HL-60 (cell line): ENCODE results near the gene SLC6A20.

Source experiments
- DNase-seq, 2 experiments: peaks; one replicate each; pipeline ENCODE4 v3.0.0-alpha.2; 2010 to 2020; ENCODE audit warnings: low read depth in 1 of 2, low spot score in 1 of 2
- H3K27ac ChIP-seq: fragments of 250-450 bp; sonication (Bioruptor Pico); replicated peaks from 2 replicates; pipeline ENCODE4 v1.5.1; 2020; ENCODE audit warnings: mild to moderate bottlenecking, moderate library complexity
- H3K27me3 ChIP-seq: fragments of 250-450 bp; sonication (Bioruptor Pico); 2 replicates; pipeline ENCODE4 v1.5.1; 2021; ENCODE audit warnings: mild to moderate bottlenecking, moderate library complexity; ENCODE audit not compliant: insufficient read depth, poor library complexity, severe bottlenecking
- H3K4me3 ChIP-seq: replicated peaks from 2 replicates; pipeline ENCODE4 v1.5.1; 2011; ENCODE audit warnings: mild to moderate bottlenecking, control low read depth, low read length; ENCODE audit not compliant: insufficient read depth
- GABPA ChIP-seq: IDR thresholded peaks from 2 replicates; pipeline ENCODE4 v1.6.1; 2012; ENCODE audit warnings: low read depth
- POLR2AphosphoS5 ChIP-seq: IDR thresholded peaks from 2 replicates; pipeline ENCODE4 v1.6.1; 2012; ENCODE audit warnings: low read depth
- SPI1 ChIP-seq: IDR thresholded peaks from 2 replicates; pipeline ENCODE4 v1.6.1; 2012; ENCODE audit warnings: low read depth, mild to moderate bottlenecking, borderline replicate concordance
- TF ChIP-seq, protein P1 (sequence below): IDR thresholded peaks from 2 replicates; pipeline ENCODE4 v1.6.1; 2012; ENCODE audit warnings: low read depth; ENCODE audit not compliant: insufficient replicate concordance
- TF ChIP-seq, protein P2 (sequence below): IDR thresholded peaks from one replicate; pipeline ENCODE4 v1.5.1; 2011; ENCODE audit warnings: low read length, control low read depth, inconsistent platforms; ENCODE audit not compliant: insufficient read depth

Gene SLC6A20

DNA sequence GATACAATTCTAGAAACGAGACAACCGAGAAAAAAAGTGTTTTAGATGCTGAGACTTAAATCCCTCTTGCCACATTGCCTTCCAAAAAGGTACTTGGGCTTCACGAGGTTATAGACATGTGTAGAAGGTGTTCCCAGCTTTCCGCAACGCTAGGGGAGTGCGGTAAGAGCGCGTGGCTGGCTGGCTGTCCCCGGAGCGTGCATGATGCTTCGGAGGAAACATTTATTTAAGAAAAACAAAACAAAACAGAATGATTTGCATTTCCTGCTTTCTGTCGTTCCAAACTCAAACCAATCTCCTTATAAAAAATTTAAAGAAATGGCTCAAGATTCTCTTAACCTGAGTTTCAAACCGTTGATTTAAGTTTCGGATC lies 841 bp downstream of the SLC6A20 start:
- Histone ChIP-seq H3K27ac (no peak overlapping the region), H3K4me3 (no peak overlapping the region), H3K27me3 (peaks cover 32% of the 10 kb centered on the region)
- DNase-seq, result no peak
- TF ChIP-seq, protein P1, sequence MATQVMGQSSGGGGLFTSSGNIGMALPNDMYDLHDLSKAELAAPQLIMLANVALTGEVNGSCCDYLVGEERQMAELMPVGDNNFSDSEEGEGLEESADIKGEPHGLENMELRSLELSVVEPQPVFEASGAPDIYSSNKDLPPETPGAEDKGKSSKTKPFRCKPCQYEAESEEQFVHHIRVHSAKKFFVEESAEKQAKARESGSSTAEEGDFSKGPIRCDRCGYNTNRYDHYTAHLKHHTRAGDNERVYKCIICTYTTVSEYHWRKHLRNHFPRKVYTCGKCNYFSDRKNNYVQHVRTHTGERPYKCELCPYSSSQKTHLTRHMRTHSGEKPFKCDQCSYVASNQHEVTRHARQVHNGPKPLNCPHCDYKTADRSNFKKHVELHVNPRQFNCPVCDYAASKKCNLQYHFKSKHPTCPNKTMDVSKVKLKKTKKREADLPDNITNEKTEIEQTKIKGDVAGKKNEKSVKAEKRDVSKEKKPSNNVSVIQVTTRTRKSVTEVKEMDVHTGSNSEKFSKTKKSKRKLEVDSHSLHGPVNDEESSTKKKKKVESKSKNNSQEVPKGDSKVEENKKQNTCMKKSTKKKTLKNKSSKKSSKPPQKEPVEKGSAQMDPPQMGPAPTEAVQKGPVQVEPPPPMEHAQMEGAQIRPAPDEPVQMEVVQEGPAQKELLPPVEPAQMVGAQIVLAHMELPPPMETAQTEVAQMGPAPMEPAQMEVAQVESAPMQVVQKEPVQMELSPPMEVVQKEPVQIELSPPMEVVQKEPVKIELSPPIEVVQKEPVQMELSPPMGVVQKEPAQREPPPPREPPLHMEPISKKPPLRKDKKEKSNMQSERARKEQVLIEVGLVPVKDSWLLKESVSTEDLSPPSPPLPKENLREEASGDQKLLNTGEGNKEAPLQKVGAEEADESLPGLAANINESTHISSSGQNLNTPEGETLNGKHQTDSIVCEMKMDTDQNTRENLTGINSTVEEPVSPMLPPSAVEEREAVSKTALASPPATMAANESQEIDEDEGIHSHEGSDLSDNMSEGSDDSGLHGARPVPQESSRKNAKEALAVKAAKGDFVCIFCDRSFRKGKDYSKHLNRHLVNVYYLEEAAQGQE, result no peak
- no peak for TF ChIP-seq GABPA
- TF ChIP-seq SPI1, result no peak
- no peak for TF ChIP-seq POLR2AphosphoS5
- TF ChIP-seq, protein P2, sequence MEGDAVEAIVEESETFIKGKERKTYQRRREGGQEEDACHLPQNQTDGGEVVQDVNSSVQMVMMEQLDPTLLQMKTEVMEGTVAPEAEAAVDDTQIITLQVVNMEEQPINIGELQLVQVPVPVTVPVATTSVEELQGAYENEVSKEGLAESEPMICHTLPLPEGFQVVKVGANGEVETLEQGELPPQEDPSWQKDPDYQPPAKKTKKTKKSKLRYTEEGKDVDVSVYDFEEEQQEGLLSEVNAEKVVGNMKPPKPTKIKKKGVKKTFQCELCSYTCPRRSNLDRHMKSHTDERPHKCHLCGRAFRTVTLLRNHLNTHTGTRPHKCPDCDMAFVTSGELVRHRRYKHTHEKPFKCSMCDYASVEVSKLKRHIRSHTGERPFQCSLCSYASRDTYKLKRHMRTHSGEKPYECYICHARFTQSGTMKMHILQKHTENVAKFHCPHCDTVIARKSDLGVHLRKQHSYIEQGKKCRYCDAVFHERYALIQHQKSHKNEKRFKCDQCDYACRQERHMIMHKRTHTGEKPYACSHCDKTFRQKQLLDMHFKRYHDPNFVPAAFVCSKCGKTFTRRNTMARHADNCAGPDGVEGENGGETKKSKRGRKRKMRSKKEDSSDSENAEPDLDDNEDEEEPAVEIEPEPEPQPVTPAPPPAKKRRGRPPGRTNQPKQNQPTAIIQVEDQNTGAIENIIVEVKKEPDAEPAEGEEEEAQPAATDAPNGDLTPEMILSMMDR, result no peak

DNA sequence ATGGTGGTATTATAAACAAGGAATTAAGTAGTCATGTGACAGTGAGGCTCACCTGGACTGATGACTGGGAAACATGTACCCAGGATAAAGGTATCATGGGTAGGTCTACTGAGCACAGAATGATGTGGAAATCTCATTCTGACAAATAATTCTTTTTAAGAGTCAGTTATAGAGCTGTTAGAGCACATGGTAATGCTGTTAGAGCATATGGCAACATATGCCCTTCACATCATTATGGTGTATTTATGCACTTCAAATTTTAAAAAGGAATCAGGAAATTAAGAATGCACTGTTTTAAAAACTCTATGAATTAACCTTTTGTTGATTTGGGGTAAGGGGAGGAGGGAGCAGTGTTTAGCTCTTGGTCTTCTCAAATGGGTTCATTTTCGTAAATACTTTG lies 1.7 kb downstream of the SLC6A20 start:
- H3K4me3 ChIP-seq, result no peak overlapping the region
- TF ChIP-seq, protein P2, result no peak
- TF ChIP-seq GABPA (no peak), POLR2AphosphoS5 (no peak), SPI1 (no peak)
- TF ChIP-seq, protein P1, result no peak
- DNase-seq, result no peak
- peaks cover 32% of the 10 kb centered on the region for H3K27me3 ChIP-seq
- H3K27ac ChIP-seq, result no peak overlapping the region

DNA sequence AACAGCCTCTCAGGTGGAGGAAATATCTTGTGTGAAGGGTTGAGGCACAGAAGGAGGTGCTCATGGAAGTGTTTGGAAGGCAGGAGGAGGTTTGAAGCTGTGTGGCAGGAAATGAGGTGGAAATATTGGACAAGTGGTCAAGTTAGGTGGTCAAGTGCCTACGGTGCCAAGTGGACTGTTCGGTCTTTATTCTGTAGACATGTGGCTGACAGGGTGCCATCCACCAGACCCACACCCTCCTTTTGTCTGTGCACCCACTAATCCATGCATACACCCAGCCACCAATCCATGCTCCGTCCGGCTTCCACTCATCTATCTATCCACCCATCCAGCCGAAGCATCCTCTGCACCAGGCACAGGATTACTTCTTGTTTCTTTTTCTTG lies 2.2 kb downstream of the SLC6A20 start:
- Histone ChIP-seq H3K27me3 (peaks cover 32% of the 10 kb centered on the region), H3K4me3 (no peak overlapping the region), H3K27ac (no peak overlapping the region)
- TF ChIP-seq, protein P2, result no peak
- TF ChIP-seq GABPA (no peak), POLR2AphosphoS5 (no peak), SPI1 (no peak)
- TF ChIP-seq, protein P1, result no peak
- DNase-seq, result no peak
